Mononuclear cell (primary cell): ENCODE results near the gene DAZL. TPM values are rescaled to one million over a fixed set of nuclear protein-coding genes. Genes with fewer than 3 reads are reported as not detected.

Experiments used
- H3K27me3 ChIP-seq: 2 replicates; pipeline ENCODE4 v1.6.0; 2011; ENCODE audit warnings: low read length, control low read depth; ENCODE audit not compliant: insufficient read depth
- H3K4me1 ChIP-seq: 2 replicates; pipeline ENCODE4 v1.5.1; 2011; ENCODE audit warnings: mild to moderate bottlenecking, low read length, control low read depth; ENCODE audit not compliant: insufficient read depth
- H3K4me3 ChIP-seq: 2 replicates; pipeline ENCODE4 v1.5.1; 2011; ENCODE audit warnings: mild to moderate bottlenecking, low read length, moderate library complexity
- H3K9me3 ChIP-seq: 2 replicates; pipeline ENCODE4 v1.5.1; 2011; ENCODE audit warnings: low read depth, mild to moderate bottlenecking, control low read depth, low read length
- total RNA-seq: library from RNA; depleted of rRNA; stranded (reverse); fragments of >200 nt; gene quantifications from one replicate; pipeline ENCODE4 v1.2.3, GENCODE V29; 2012

The DAZL gene
- total RNA-seq, 1 donor: 0.10 TPM

DNA sequence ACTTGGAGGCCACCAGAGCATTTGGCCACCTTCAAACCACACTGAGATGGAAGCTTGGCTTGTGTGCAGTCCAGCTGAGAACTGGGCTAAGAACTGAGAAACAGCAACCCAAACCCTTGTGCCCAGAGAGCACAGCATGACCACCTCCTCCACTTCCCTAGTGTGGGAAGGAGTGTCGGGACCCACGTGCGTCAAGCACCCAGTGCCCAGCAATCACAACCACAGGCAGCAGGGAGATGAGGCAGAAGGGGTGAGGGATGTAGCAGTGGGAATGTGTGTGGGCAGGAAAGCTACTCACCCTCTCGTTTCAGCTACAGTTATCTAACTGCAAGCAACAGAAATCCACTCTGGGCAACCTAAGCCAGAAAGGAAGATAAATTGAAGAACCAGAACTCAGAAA lies 66.7 kb downstream of the DAZL start:
- no peaks in the 10 kb centered on the region for H3K4me1 ChIP-seq
- no peak overlapping the region for H3K4me3 ChIP-seq
- H3K27me3 ChIP-seq: peaks cover 4% of the 10 kb centered on the region
- H3K9me3 ChIP-seq: no peaks in the 10 kb centered on the region

DNA sequence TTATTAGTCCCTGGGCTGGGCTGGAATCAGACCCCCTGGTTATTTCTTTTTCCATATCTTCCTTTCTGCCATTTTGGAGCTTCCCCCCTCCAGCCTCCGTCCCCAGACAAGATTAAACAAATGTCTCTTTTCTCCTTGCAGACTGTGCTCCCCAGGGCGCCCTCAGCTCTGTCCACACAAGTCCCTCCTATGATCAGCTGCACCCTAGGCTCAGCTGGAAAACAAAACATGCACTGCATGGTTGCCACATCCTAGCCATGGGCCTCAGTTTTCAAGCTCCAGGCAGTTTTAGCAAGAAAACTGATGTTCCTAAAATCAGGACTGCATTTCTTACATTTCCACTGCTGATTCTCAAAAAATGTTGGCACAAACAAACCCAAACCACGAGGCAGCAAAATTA lies 68.2 kb downstream of the DAZL start:
- H3K4me3 ChIP-seq: no peak overlapping the region
- peaks cover 4% of the 10 kb centered on the region for H3K27me3 ChIP-seq
- H3K4me1 ChIP-seq: no peaks in the 10 kb centered on the region
- H3K9me3 ChIP-seq: no peaks in the 10 kb centered on the region

Other genes with a start within 250 kb of the DAZL start
- gene RFTN1, start 91.7 kb downstream of the DAZL start, total RNA-seq: 50.4 TPM